PC-3 (cell line): ENCODE data around the gene KIAA0930. TPM values are rescaled to one million over a fixed set of nuclear protein-coding genes. Genes with fewer than 3 reads are reported as not detected.

Source experiments
- ATAC-seq: fragments of 200-7000 bp; cut with Tn5 transposase; 2 replicates; pipeline ENCODE4 v1.9.1; 2020; ENCODE audit warnings: mild to moderate bottlenecking, moderate library complexity
- BruUV-seq: library from RNA; stranded (reverse); fragments of 400-500 nt; replicated peaks from 2 replicates; lab custom pipeline; 2021; lab: Mats Ljungman, UMichigan
- CTCF ChIA-PET: fragments of 300-600 bp; sonication (Branson Sonifier 250); formaldehyde crosslinking; loops from one replicate; lab custom pipeline; 2022; ENCODE audit warnings: antibody characterized with exemption; lab: Charles Lee
- POLR2A ChIA-PET: fragments of 300-600 bp; sonication (Branson Sonifier 250); formaldehyde crosslinking; loops from one replicate; lab custom pipeline; 2022; ENCODE audit warnings: antibody characterized with exemption; ENCODE audit not compliant: unreplicated experiment; lab: Charles Lee
- DNase-seq: peaks from one replicate; pipeline ENCODE4 v3.0.0-alpha.2; 2015
- H2AFZ ChIP-seq: fragments of 300-600 bp; sonication (generic); 2 replicates; pipeline ENCODE4 v1.6.0; 2016; ENCODE audit warnings: antibody characterized with exemption, low read length
- H3F3A ChIP-seq: fragments of 300-600 bp; sonication (generic); one replicate; pipeline ENCODE4 v1.6.0; 2017; ENCODE audit warnings: antibody characterized with exemption, low read length, control low read depth, mild to moderate bottlenecking; ENCODE audit not compliant: unreplicated experiment
- H3K27ac ChIP-seq: fragments of 300-600 bp; sonication (generic); 2 replicates; pipeline ENCODE4 v1.5.1; 2016; ENCODE audit warnings: mild to moderate bottlenecking, low read length
- H3K27me3 ChIP-seq: fragments of 300-600 bp; sonication (generic); 2 replicates; pipeline ENCODE4 v1.6.1; 2016; ENCODE audit warnings: low read length, mixed read lengths
- H3K36me3 ChIP-seq: fragments of 300-600 bp; sonication (generic); 2 replicates; pipeline ENCODE4 v1.6.1; 2016; ENCODE audit warnings: low read depth, mixed run types, low read length, mixed read lengths
- H3K4me1 ChIP-seq: fragments of 300-600 bp; sonication (generic); 2 replicates; pipeline ENCODE4 v1.5.1; 2016; ENCODE audit warnings: low read length; ENCODE audit not compliant: insufficient read depth
- H3K4me2 ChIP-seq: fragments of 300-600 bp; sonication (generic); 2 replicates; pipeline ENCODE4 v1.6.0; 2016; ENCODE audit warnings: low read length
- H3K4me3 ChIP-seq: fragments of 300-600 bp; sonication (generic); 2 replicates; pipeline ENCODE4 v1.5.1; 2016; ENCODE audit warnings: mild to moderate bottlenecking, low read length, mixed read lengths
- H3K79me2 ChIP-seq: fragments of 300-600 bp; sonication (generic); 2 replicates; pipeline ENCODE4 v1.6.1; 2017; ENCODE audit warnings: low read length, mixed read lengths
- H3K9ac ChIP-seq: fragments of 300-600 bp; sonication (generic); 2 replicates; pipeline ENCODE4 v1.6.0; 2016; ENCODE audit warnings: mild to moderate bottlenecking, low read length
- H3K9me2 ChIP-seq: fragments of 300-600 bp; sonication (generic); replicated peaks from 2 replicates; pipeline ENCODE4 v1.6.1; 2016; ENCODE audit warnings: mixed run types, low read length, mixed read lengths
- H3K9me3 ChIP-seq: fragments of 300-600 bp; sonication (generic); 2 replicates; pipeline ENCODE4 v1.6.1; 2016; ENCODE audit warnings: low read length, mixed read lengths
- H4K20me1 ChIP-seq: fragments of 300-600 bp; sonication (generic); 2 replicates; pipeline ENCODE4 v1.6.1; 2016; ENCODE audit warnings: low read length, mixed read lengths
- CTCF ChIP-seq: fragments of 300-600 bp; sonication (generic); conservative IDR thresholded peaks from 2 replicates; pipeline ENCODE4 v1.5.1; 2017; ENCODE audit warnings: antibody characterized with exemption, low read depth, mild to moderate bottlenecking, low read length
- EZH2 ChIP-seq: fragments of 300-600 bp; sonication (generic); IDR thresholded peaks from one replicate; pipeline ENCODE4 v1.6.1; 2017; ENCODE audit warnings: antibody characterized with exemption, mild to moderate bottlenecking, low read length; ENCODE audit not compliant: unreplicated experiment
- EZH2phosphoT487 ChIP-seq: fragments of 300-600 bp; sonication (generic); IDR thresholded peaks from 2 replicates; pipeline ENCODE4 v1.6.1; 2018; ENCODE audit warnings: mild to moderate bottlenecking, antibody characterized with exemption, low read length, borderline replicate concordance
- intact Hi-C: fragments of 100-400 bp; cut with micrococcal nuclease; formaldehyde crosslinking; loops from 2 replicates; pipeline ENCODE4 v1.9.0; 2023
- total RNA-seq: library from RNA; depleted of rRNA; stranded (reverse); fragments of >200 nt; gene quantifications from 2 replicates; pipeline ENCODE4 v1.2.3, GENCODE V29; 2014

Gene KIAA0930
- total RNA-seq, 1 experiment from 2014 or later = 29.8 TPM

DNA sequence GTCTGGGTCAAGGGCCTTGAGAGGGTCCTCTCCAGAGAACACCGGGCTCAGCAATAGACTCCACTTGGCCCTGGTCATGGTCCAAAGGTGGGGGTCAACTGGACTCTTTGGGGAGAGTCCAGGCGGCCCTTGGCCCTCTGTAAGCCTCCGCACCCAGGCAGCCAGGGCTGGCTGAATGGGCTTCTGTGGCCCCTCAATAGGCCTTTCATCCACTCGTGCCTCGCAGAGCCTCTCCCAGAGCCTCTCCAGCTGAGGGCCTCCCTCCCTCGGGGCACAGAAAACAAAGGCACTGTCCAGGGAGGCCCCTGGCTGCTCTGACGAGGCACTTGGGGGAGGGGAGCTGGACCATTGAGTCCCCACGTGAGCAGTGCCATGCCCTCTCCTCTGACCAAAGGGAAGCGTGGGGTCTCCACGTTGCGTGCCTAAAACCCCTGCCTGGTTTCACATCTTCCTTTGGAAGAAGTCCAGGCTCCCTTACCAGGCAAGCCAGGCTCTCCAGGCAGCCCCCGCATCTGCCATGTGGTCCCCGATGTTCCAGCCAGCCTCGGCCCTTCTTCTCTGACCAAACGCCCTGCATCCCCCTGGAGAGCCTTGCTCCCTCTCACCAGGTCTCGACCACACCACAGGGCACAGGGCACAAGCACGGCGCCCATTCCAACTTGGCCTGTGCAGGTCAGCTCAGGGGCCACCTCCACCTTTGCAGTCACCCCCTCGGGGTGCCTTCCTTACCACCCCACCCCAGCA, 15.5 kb downstream of the KIAA0930 start:
- no peak overlapping the region for H3K9ac ChIP-seq
- H3K27ac ChIP-seq = no peak overlapping the region
- no peaks in the 10 kb centered on the region for H3K9me3 ChIP-seq
- no peak overlapping the region for H3K4me3 ChIP-seq
- no peak for DNase-seq
- H3K36me3 ChIP-seq = no peaks in the 10 kb centered on the region
- intact Hi-C loops = no loop called here
- H3K4me2 ChIP-seq = no peak overlapping the region
- H3F3A ChIP-seq = no peaks in the 10 kb centered on the region
- BruUV-seq = no TSS peak
- H4K20me1 ChIP-seq = no peaks in the 10 kb centered on the region
- no peaks in the 10 kb centered on the region for H3K27me3 ChIP-seq
- H3K9me2 ChIP-seq = no peaks in the 10 kb centered on the region
- H2AFZ ChIP-seq = no peak overlapping the region
- ChIA-PET CTCF (no interaction called here), POLR2A (no interaction called here)
- H3K4me1 ChIP-seq = no peaks in the 10 kb centered on the region
- TF ChIP-seq EZH2phosphoT487 (no peak), EZH2 (no peak), CTCF (no peak)
- ATAC-seq = no peak
- H3K79me2 ChIP-seq = no peaks in the 10 kb centered on the region

GRCh38 chr22:45224331-45224730, 16.4 kb downstream of the KIAA0930 start:
- no TSS peak for BruUV-seq
- CTCF ChIA-PET = no interaction called here
- no peaks in the 10 kb centered on the region for H3K9me3 ChIP-seq
- H4K20me1 ChIP-seq = no peaks in the 10 kb centered on the region
- POLR2A ChIA-PET = no interaction called here
- no peak overlapping the region for H3K9ac ChIP-seq
- intact Hi-C loops = no loop called here
- H3K4me2 ChIP-seq = no peak overlapping the region
- no peaks in the 10 kb centered on the region for H3K9me2 ChIP-seq
- TF ChIP-seq CTCF (no peak), EZH2phosphoT487 (no peak), EZH2 (no peak)
- no peaks in the 10 kb centered on the region for H3K36me3 ChIP-seq
- no peaks in the 10 kb centered on the region for H3K27me3 ChIP-seq
- H3F3A ChIP-seq = no peaks in the 10 kb centered on the region
- H3K4me3 ChIP-seq = no peak overlapping the region
- no peak overlapping the region for H3K27ac ChIP-seq
- DNase-seq = no peak
- ATAC-seq = no peak
- no peaks in the 10 kb centered on the region for H3K79me2 ChIP-seq
- no peaks in the 10 kb centered on the region for H3K4me1 ChIP-seq
- H2AFZ ChIP-seq = no peak overlapping the region

GRCh38 chr22:45223304-45224117, 17.2 kb downstream of the KIAA0930 start:
- ChIA-PET CTCF (no interaction called here), POLR2A (no interaction called here)
- Histone ChIP-seq H3F3A (no peaks in the 10 kb centered on the region), H2AFZ (no peak overlapping the region), H3K9me3 (no peaks in the 10 kb centered on the region), H3K27me3 (no peaks in the 10 kb centered on the region), H3K27ac (no peak overlapping the region), H3K4me2 (no peak overlapping the region), H3K4me1 (no peaks in the 10 kb centered on the region), H3K4me3 (no peak overlapping the region), H3K9me2 (no peaks in the 10 kb centered on the region), H3K79me2 (no peaks in the 10 kb centered on the region), H4K20me1 (no peaks in the 10 kb centered on the region), H3K9ac (no peak overlapping the region), H3K36me3 (no peaks in the 10 kb centered on the region)
- no peak for DNase-seq
- no peak for TF ChIP-seq EZH2
- TF ChIP-seq EZH2phosphoT487 = no peak
- no peak for TF ChIP-seq CTCF
- intact Hi-C loops = no loop called here
- no peak for ATAC-seq
- BruUV-seq = no TSS peak
